Keratinocyte (primary cell): Measurements from ENCODE around the gene SMIM38. TPM values are rescaled to one million over a fixed set of nuclear protein-coding genes. Genes with fewer than 3 reads are reported as not detected.

Source experiments
- DNase-seq: peaks from one replicate; pipeline ENCODE4 v3.0.0-alpha.2; 2011; ENCODE audit warnings: low read depth, missing footprints, low spot score
- FAIRE-seq: peaks from 2 replicates; lab custom pipeline; 2011; peaks lifted over from hg19 to GRCh38; lab: Jason Lieb, UNC
- H2AFZ ChIP-seq: 2 replicates; pipeline ENCODE4 v1.6.0; 2012; ENCODE audit warnings: low read length, control low read depth, inconsistent platforms; ENCODE audit not compliant: control insufficient read depth
- H3K27ac ChIP-seq: 2 replicates; pipeline ENCODE4 v1.5.1; 2011; ENCODE audit warnings: low read length; ENCODE audit not compliant: control insufficient read depth, insufficient read depth
- H3K27me3 ChIP-seq: 3 replicates; pipeline ENCODE4 v1.6.0; 2011; ENCODE audit warnings: low read length; ENCODE audit not compliant: control insufficient read depth, insufficient read depth; ENCODE audit errors: extremely low read depth
- H3K36me3 ChIP-seq, 2 experiments: 2 replicates in 1 of 2; 3 replicates in 1 of 2; pipeline ENCODE4 v1.5.1; 2011; ENCODE audit warnings: low read length in 2 of 2, mild to moderate bottlenecking in 1 of 2; ENCODE audit not compliant: control insufficient read depth in 2 of 2, insufficient read depth in 2 of 2; ENCODE audit errors: extremely low read depth in 1 of 2
- H3K4me1 ChIP-seq: 3 replicates; pipeline ENCODE4 v1.5.1; 2011; ENCODE audit warnings: low read length; ENCODE audit not compliant: control insufficient read depth, insufficient read depth; ENCODE audit errors: extremely low read depth
- H3K4me2 ChIP-seq: 3 replicates; pipeline ENCODE4 v1.6.0; 2011; ENCODE audit warnings: low read depth, low read length; ENCODE audit not compliant: control insufficient read depth, insufficient read depth; ENCODE audit errors: extremely low read depth
- H3K4me3 ChIP-seq, 3 experiments: fragments of 200-600 bp in 1 of 3; sonication (generic) in 1 of 3; 2 replicates in 2 of 3; 3 replicates in 1 of 3; pipeline ENCODE4 v1.5.1; 2011 to 2016; ENCODE audit warnings: low read length in 3 of 3, mild to moderate bottlenecking in 3 of 3, control low read depth in 2 of 3, inconsistent platforms in 1 of 3, low read depth in 1 of 3, mixed read lengths in 1 of 3, mixed run types in 1 of 3, moderate library complexity in 1 of 3; ENCODE audit not compliant: control insufficient read depth in 2 of 3, insufficient read depth in 2 of 3; ENCODE audit errors: extremely low read depth in 1 of 3
- H3K79me2 ChIP-seq: 2 replicates; pipeline ENCODE4 v1.6.0; 2012; ENCODE audit warnings: low read length; ENCODE audit not compliant: control insufficient read depth, insufficient read depth
- H3K9ac ChIP-seq: 3 replicates; pipeline ENCODE4 v1.6.0; 2011; ENCODE audit warnings: low read length; ENCODE audit not compliant: control insufficient read depth, insufficient read depth; ENCODE audit errors: extremely low read depth
- H3K9me1 ChIP-seq: 3 replicates; pipeline ENCODE4 v1.6.0; 2011; ENCODE audit warnings: low read length; ENCODE audit not compliant: control insufficient read depth, insufficient read depth; ENCODE audit errors: extremely low read depth
- H3K9me3 ChIP-seq: 2 replicates; pipeline ENCODE4 v1.5.1; 2012; ENCODE audit warnings: low read depth, low read length; ENCODE audit not compliant: control insufficient read depth
- H4K20me1 ChIP-seq: 3 replicates; pipeline ENCODE4 v1.6.0; 2011; ENCODE audit warnings: low read length; ENCODE audit not compliant: control insufficient read depth, insufficient read depth; ENCODE audit errors: extremely low read depth
- EZH2 ChIP-seq: IDR thresholded peaks from one replicate; pipeline ENCODE4 v1.6.1; 2012; ENCODE audit warnings: inconsistent platforms, mild to moderate bottlenecking, low read length, moderate library complexity
- dilution Hi-C: fragments of 300-500 bp; cut with MboI; formaldehyde crosslinking; loops from one replicate; pipeline ENCODE4 v1.7.0; 2020; ENCODE audit warnings: low sequenced_read_pairs; ENCODE audit not compliant: extremely low pct_ligation_motif_present
- polyA plus RNA-seq, 5 experiments: library from polyadenylated mRNA; depleted of rRNA in 3 of 5; stranded (reverse) in 3 of 5; stranded (forward) in 1 of 5; unstranded in 1 of 5; fragments of >200 nt; gene quantifications; 1 replicate in 1 of 5; 2 replicates in 3 of 5; 3 replicates in 1 of 5; pipeline versions ENCODE4 v1.2.1 to v1.2.3, GENCODE V29; 2011 to 2012; ENCODE audit warnings: missing spikeins in 2 of 5, low read depth in 1 of 5, low replicate concordance in 1 of 5
- TF ChIP-seq, protein P1 (sequence below), 3 experiments: IDR thresholded peaks in 1 of 3; conservative IDR thresholded peaks in 1 of 3; optimal IDR thresholded peaks in 1 of 3; 2 replicates in 2 of 3; 3 replicates in 1 of 3; pipeline versions ENCODE3 to v1.5.1; 2011; ENCODE audit warnings: low read length in 3 of 3, mild to moderate bottlenecking in 3 of 3, moderate library complexity in 2 of 3, control low read depth in 1 of 3, inconsistent platforms in 1 of 3; ENCODE audit not compliant: insufficient read depth in 2 of 3; ENCODE audit errors: extremely low read depth in 1 of 3

SMIM38 gene
- polyA plus RNA-seq, 1 donor (not counting 4 experiments of a cell fraction or from before 2014, with no cell fraction given): not detected

DNA sequence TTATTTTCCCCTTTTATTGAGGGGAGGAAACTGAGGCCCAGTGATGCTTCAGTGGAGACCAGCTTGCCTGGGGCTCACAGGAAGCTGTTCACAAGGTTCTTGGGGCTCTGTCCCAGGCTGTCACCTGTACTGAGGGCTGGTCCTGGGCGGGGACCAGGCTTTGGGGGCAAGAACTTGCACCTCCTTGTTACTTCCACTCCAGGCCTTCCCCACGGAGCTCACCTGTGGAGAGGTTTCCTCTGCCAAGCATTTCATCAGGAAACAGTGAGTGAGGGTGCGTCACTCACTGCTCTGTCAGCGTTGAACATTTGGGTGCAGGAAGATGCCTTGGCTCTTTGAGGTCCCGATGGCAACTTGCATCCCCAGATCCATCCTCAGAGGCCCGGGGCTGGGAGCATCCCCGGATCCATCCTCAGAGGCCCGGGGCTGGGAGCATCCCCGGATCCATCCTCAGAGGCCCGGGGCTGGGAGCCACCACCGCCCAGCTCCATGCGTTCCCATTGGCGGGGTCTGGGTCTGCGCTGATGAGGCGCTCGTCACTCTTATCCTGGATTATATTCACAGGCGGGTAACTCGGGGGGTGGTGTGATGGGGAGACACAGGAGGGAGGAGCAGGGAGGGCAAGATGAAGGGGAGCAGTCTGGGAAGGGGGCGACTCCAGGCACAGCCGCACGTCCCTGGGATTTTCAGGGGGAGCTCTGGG, 1.4 kb upstream of the SMIM38 start:
- Histone ChIP-seq H2AFZ (no peak overlapping the region), H3K4me1 (no peaks in the 10 kb centered on the region), H3K4me3 (no peak overlapping the region), H3K36me3 (no peaks in the 10 kb centered on the region), H4K20me1 (no peaks in the 10 kb centered on the region), H3K9me1 (no peaks in the 10 kb centered on the region), H3K9me3 (no peaks in the 10 kb centered on the region), H3K79me2 (no peaks in the 10 kb centered on the region), H3K27me3 (peaks cover 19% of the 10 kb centered on the region), H3K9ac (no peak overlapping the region), H3K27ac (no peak overlapping the region), H3K4me2 (no peak overlapping the region)
- DNase-seq: no peak
- no peak for FAIRE-seq
- TF ChIP-seq EZH2: no peak
- TF ChIP-seq, protein P1, sequence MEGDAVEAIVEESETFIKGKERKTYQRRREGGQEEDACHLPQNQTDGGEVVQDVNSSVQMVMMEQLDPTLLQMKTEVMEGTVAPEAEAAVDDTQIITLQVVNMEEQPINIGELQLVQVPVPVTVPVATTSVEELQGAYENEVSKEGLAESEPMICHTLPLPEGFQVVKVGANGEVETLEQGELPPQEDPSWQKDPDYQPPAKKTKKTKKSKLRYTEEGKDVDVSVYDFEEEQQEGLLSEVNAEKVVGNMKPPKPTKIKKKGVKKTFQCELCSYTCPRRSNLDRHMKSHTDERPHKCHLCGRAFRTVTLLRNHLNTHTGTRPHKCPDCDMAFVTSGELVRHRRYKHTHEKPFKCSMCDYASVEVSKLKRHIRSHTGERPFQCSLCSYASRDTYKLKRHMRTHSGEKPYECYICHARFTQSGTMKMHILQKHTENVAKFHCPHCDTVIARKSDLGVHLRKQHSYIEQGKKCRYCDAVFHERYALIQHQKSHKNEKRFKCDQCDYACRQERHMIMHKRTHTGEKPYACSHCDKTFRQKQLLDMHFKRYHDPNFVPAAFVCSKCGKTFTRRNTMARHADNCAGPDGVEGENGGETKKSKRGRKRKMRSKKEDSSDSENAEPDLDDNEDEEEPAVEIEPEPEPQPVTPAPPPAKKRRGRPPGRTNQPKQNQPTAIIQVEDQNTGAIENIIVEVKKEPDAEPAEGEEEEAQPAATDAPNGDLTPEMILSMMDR (optimal IDR thresholded peaks at IDR 0.05 in 1 of 3, IDR thresholded peaks at IDR 0.05 in 1 of 3, conservative IDR thresholded peaks at IDR 0.05 in 1 of 3; ENCODE audit: extremely low read depth in 1 of 3, insufficient read depth in 2 of 3, low read length in 3 of 3): no peak
- dilution Hi-C loops: no loop called here

DNA sequence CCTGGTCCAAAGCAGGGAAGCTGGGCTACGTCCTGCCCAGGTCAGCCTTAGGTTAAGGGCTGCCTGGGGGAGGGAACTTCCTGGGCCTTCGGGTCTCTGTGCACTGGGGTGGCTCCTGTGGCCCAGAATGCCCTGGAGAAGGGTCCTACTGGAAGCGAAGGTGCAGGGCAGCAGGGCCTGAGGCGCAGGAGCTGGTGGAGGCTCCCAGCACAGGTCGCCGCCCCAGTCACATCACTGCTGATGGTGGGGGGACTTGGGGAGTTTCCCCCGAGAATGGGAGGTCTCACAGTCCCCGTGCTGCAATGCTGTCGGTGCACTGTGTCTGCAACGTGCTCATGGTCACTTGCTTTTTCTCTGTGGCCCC, 815 bp upstream of the SMIM38 start:
- FAIRE-seq (no peak), DNase-seq (no peak)
- no peak overlapping the region for H2AFZ ChIP-seq
- dilution Hi-C loops: no loop called here
- no peak overlapping the region for H3K9ac ChIP-seq
- no peak overlapping the region for H3K4me3 ChIP-seq
- no peak for TF ChIP-seq EZH2
- TF ChIP-seq, protein P1 (optimal IDR thresholded peaks at IDR 0.05 in 1 of 3, IDR thresholded peaks at IDR 0.05 in 1 of 3, conservative IDR thresholded peaks at IDR 0.05 in 1 of 3; ENCODE audit: extremely low read depth in 1 of 3, insufficient read depth in 2 of 3, low read length in 3 of 3): no peak
- H3K36me3 ChIP-seq: no peaks in the 10 kb centered on the region
- H3K27me3 ChIP-seq: peaks cover 23% of the 10 kb centered on the region
- H4K20me1 ChIP-seq: no peaks in the 10 kb centered on the region
- no peak overlapping the region for H3K4me2 ChIP-seq
- no peaks in the 10 kb centered on the region for H3K9me3 ChIP-seq
- H3K4me1 ChIP-seq: no peaks in the 10 kb centered on the region
- H3K9me1 ChIP-seq: no peaks in the 10 kb centered on the region
- no peak overlapping the region for H3K27ac ChIP-seq
- H3K79me2 ChIP-seq: no peaks in the 10 kb centered on the region
